Tibial artery (tissue), 4 donors: ENCODE results near the gene SMARCC2.
"Not testable (repeated sequence)": the region's sequence is repeated elsewhere in the genome, so short reads cannot be mapped to it uniquely, and the experiment has no call there.

Experiments
- DNase-seq, 2 donors: peaks; one replicate each; pipeline ENCODE4 v3.0.0-alpha.2; 2019
- H3K27ac ChIP-seq, 2 donors: fragments of 200-600 bp; sonication (generic) in 1 of 2; 1 replicate in 1 of 2; 2 replicates in 1 of 2; pipeline ENCODE4 v1.5.1; 2018 to 2019; ENCODE audit warnings: mild to moderate bottlenecking in 1 of 2
- H3K27me3 ChIP-seq, 2 donors: fragments of 200-600 bp; sonication (generic) in 1 of 2; one replicate each; pipeline versions ENCODE4 v1.5.1 to v1.6.0; 2016 to 2019
- H3K36me3 ChIP-seq, 3 donors: fragments of 200-600 bp; sonication (generic) in 2 of 3; one replicate each; pipeline ENCODE4 v1.5.1; 2016 to 2019; ENCODE audit warnings: mild to moderate bottlenecking in 2 of 3
- H3K4me1 ChIP-seq, 4 donors: fragments of 200-600 bp; sonication (generic) in 2 of 4; 1 replicate in 3 of 4; 2 replicates in 1 of 4; pipeline ENCODE4 v1.5.1; 2016 to 2019
- H3K4me3 ChIP-seq, 2 donors: fragments of 200-600 bp; sonication (generic) in 1 of 2; 1 replicate in 1 of 2; 2 replicates in 1 of 2; pipeline ENCODE4 v1.5.1; 2018 to 2019; ENCODE audit warnings: mild to moderate bottlenecking in 2 of 2
- H3K9me3 ChIP-seq, 3 donors: fragments of 200-600 bp; sonication (generic) in 1 of 3; one replicate each; pipeline ENCODE4 v1.5.1; 2016 to 2019
- intact Hi-C: fragments of 100-400 bp; cut with DNase I; formaldehyde crosslinking; loops from one replicate; pipeline ENCODE4 v1.15.0; 2023; ENCODE audit warnings: low total_unique reads
- TF ChIP-seq, protein P1 (sequence below), 2 experiments: fragments of 200-600 bp in 1 of 2; fragments of 450-650 bp in 1 of 2; IDR thresholded peaks; one replicate each; pipeline ENCODE4 v1.5.1; 2017 to 2019; ENCODE audit warnings: antibody characterized with exemption in 2 of 2, mild to moderate bottlenecking in 1 of 2, moderate library complexity in 1 of 2

SMARCC2 gene

DNA sequence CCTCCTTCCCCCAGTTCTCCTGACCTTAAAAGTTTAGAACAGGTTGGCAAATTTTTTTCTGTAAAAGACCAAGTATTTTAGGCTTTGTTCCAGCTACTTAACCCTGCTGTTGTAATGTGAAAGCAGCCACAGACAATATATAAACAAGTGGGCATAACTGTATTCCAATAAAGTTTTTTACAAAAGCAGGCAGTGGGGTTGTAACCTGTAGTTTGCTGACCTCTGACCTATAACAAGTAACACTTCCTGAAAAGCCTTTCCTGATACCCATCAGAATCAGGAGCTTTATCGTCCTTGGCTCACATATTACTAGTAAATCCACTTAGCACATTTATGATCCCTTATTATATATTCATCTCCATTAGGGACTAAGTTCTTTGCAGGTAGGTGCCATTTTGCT, 13.1 kb upstream of the SMARCC2 start:
- no peak overlapping the region for H3K27ac ChIP-seq
- no peaks in the 10 kb centered on the region for H3K27me3 ChIP-seq
- H3K9me3 ChIP-seq, result no peaks in the 10 kb centered on the region
- H3K36me3 ChIP-seq, result peaks cover 14 to 27% (median 27%) of the 10 kb centered on the region in 3 donors
- H3K4me3 ChIP-seq, result no peak overlapping the region
- no peak for DNase-seq
- TF ChIP-seq, protein P1, sequence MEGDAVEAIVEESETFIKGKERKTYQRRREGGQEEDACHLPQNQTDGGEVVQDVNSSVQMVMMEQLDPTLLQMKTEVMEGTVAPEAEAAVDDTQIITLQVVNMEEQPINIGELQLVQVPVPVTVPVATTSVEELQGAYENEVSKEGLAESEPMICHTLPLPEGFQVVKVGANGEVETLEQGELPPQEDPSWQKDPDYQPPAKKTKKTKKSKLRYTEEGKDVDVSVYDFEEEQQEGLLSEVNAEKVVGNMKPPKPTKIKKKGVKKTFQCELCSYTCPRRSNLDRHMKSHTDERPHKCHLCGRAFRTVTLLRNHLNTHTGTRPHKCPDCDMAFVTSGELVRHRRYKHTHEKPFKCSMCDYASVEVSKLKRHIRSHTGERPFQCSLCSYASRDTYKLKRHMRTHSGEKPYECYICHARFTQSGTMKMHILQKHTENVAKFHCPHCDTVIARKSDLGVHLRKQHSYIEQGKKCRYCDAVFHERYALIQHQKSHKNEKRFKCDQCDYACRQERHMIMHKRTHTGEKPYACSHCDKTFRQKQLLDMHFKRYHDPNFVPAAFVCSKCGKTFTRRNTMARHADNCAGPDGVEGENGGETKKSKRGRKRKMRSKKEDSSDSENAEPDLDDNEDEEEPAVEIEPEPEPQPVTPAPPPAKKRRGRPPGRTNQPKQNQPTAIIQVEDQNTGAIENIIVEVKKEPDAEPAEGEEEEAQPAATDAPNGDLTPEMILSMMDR (IDR thresholded peaks at IDR 0.05), result no peak
- H3K4me1 ChIP-seq, result peaks cover 0 to 3% (median 0%) of the 10 kb centered on the region in 4 donors
- intact Hi-C loops, result no loop called here

DNA sequence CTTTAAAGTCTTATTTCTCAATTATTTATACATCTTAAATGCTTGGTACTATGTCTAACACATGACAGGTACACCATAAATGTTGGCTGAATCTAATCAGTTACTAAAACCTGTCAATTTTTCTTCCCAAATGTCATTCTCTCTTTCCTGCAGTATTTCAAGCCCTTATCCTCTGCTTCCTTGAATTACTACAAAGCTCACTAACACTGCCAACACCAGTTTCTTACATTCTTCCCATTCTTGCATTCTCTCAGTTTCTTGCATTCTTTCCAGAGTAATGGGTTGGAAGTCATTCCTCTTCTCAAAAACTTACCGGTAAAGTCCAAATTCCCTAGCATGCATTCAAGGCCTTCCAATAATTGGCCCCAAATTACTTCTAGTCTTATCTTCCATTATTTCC, 9.6 kb upstream of the SMARCC2 start:
- Histone ChIP-seq H3K27ac (no peak overlapping the region), H3K4me3 (no peak overlapping the region), H3K36me3 (no peaks in the 10 kb centered on the region), H3K4me1 (peaks cover 0 to 12% (median 0%) of the 10 kb centered on the region in 4 donors), H3K27me3 (no peaks in the 10 kb centered on the region), H3K9me3 (no peaks in the 10 kb centered on the region)
- TF ChIP-seq, protein P1 (IDR thresholded peaks at IDR 0.05), result no peak
- intact Hi-C loops, result loop anchor here (10.0 kb wide), 1 partner anchor 266 kb away; the partner anchor contains the start of gene SPRYD4
- DNase-seq, result no peak

DNA sequence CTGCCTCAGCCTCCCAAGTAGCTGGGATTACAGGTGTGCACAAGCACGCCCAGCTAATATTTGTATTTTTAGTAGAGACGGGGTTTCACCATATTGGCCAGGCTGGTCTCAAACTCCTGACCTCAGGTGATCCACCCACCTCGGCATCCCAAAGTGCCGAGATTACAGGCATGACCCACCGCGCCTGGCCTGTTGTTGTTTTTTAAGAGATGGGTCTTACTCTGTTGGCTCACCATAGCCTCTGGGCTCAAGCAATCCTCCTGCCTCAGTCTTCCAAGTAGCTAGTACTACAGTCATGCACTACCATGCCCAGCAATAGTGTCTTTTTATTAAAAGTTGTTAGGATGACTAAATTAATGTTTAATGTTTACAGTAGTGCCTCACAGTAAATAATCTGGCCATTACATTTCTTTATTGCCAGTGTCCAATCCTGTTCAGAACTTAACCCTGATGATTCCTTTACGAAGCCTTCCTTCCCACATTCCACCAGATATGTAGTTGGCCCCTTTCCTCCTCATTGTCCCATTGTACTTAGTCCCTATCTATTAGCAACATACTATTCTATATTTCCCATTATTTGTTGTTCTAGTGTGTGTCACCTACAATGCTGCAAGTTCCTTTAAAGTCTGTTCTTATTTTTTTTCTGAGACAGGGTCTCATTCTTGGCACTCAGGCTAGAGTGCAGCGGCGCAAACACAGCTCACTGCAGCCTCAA, 8.8 kb upstream of the SMARCC2 start:
- no peaks in the 10 kb centered on the region for H3K9me3 ChIP-seq
- H3K4me1 ChIP-seq, result peaks cover 0 to 12% (median 0%) of the 10 kb centered on the region in 4 donors
- intact Hi-C loops, result loop anchor here (10.0 kb wide), 1 partner anchor 267 kb away; the partner anchor contains the start of gene SPRYD4
- no peak overlapping the region for H3K4me3 ChIP-seq
- H3K27ac ChIP-seq, result no peak overlapping the region
- no peaks in the 10 kb centered on the region for H3K27me3 ChIP-seq
- no peak for DNase-seq
- no peaks in the 10 kb centered on the region for H3K36me3 ChIP-seq
- TF ChIP-seq, protein P1 (IDR thresholded peaks at IDR 0.05), result no peak

DNA sequence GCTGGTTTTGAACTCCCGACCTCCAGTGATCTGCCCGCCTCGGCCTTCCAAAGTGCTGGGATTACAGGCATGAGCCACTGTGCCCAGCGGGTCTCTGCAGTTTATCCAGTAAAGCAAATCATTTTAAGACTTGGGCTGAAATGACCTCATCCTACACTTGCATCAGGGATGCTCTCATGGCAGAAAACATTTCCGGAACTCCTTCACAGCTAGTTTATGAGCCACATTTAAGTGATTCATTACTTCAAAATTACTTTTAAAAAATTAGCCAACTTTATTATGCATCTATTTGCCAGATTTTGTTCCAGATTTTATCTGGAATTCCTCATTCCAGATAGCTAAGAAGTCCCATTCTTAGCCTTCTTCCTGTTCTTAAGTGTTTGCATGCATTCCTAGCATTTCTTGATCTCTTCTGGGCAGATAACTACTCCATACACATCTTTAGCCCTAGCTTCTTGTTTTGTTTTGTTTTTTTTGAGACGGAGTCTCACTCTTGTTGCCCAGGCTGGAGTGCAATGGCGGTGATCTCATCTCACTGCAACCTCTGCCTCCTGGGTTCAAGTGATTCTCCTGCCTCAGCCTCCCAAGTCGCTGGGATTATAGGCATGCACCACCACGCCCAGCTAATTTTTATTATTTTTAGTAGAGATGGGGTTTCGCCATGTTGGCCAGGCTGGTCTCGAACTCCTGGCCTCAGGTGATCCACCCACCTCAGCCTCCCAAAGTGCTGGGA, 7.7 kb upstream of the SMARCC2 start:
- H3K4me1 ChIP-seq, result peaks cover 0 to 12% (median 0%) of the 10 kb centered on the region in 4 donors
- H3K27ac ChIP-seq, result peak overlapping the region in 1 of 2 donors; percentile 16
- H3K36me3 ChIP-seq, H3K4me3 ChIP-seq, H3K9me3 ChIP-seq, H3K27me3 ChIP-seq: not testable (repeated sequence)
- intact Hi-C loops, result loop anchor here (10.0 kb wide), 1 partner anchor 268 kb away; the partner anchor contains the start of gene SPRYD4
- DNase-seq, result peak in 1 of 2 donors; percentile 25

DNA sequence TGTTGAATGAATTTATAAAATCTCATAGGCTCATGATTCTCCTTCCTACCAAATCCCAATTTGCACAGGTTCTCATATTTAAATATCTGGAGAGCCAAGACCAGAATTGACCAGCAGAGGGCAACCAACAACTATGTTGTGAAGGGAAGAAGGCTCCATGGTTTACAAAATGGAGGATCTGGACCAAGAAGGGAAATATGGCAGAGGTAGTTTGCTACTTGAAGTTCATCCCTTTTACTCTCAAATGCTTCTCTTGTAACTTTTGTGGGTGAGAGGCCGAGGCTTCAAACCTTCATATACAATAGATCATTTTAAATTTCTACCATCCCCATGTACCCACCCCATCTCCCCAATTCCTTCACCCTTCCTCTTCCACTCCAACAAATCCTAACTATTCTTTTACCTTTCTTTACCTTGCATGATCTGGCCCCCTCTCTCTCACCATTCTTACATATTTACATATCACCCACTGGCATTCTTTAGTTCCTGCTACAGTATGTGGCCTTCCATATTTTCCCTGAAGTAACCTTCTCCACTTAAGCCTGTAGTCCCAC, 3.8 kb upstream of the SMARCC2 start:
- Histone ChIP-seq H3K27ac (no peak overlapping the region), H3K4me3 (no peak overlapping the region), H3K9me3 (no peaks in the 10 kb centered on the region), H3K4me1 (peaks cover 0 to 26% (median 12%) of the 10 kb centered on the region in 4 donors), H3K27me3 (no peaks in the 10 kb centered on the region), H3K36me3 (peaks cover 0 to 5% (median 0%) of the 10 kb centered on the region in 3 donors)
- DNase-seq, result peak; percentile 78 to 87
- intact Hi-C loops, result loop anchor here (2.0 to 10.0 kb wide), 2 partner anchors 32 to 272 kb away; partner anchors contain the start of genes NABP2 and SPRYD4
- TF ChIP-seq, protein P1 (IDR thresholded peaks at IDR 0.05), result peak; percentile 72 to 90
